ENCODE data around the gene TMEM233.

DNA sequence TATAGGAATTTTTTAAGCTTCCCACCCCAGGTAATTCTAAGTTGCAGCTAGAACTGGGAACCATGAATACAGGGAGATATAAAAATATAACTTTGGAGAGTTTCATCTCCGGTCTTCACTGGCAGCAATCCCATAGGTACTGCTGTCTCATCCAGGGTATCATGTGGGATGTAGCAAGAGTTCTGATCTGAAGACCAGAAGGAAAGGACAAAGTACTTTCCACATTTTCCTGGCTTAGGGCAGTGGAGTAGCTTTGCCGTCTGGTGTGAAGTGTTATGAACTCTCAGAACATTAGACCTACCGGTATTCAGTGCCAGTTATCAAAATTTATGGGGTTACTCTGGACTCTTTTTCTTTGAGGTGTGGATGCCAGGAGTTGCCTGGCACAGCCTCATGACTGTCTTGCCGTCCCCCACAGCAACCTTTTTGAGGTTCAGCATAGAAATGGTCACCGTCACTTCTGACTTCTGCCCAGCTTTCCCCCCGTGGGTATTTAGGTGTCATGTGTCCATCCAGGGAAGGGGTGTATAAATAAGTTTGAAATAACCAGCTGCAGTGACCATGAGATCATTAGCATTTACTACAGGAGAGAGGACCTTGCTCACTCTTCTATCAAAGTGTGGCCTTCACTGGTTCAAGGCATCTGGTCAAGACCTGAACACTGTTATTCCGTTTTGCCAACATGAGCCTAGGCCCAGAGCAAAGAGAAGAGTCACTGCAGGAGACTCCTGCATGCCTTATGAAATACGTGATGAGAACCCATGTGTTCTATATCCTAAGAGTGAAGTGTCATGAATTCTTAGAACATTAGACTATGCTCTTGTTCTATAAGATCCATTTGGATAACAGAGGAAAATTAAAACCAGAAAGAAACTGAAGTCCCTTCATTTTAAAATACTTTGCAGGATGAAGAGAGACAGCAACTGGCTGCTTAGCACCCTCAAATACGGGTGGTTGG, 22.2 kb downstream of the TMEM233 start:
- TF ChIP-seq POLR2A (IDR thresholded peaks at IDR 0.05) = no peak
- TF ChIP-seq CTCF (IDR thresholded peaks at IDR 0.05) = no peak

All from suprapubic skin (tissue), 3 donors.